ENCODE results near the gene TBX21.
"Not testable (repeated sequence)": the region's sequence is repeated elsewhere in the genome, so short reads cannot be mapped to it uniquely, and the experiment has no call there.

TBX21 gene

DNA sequence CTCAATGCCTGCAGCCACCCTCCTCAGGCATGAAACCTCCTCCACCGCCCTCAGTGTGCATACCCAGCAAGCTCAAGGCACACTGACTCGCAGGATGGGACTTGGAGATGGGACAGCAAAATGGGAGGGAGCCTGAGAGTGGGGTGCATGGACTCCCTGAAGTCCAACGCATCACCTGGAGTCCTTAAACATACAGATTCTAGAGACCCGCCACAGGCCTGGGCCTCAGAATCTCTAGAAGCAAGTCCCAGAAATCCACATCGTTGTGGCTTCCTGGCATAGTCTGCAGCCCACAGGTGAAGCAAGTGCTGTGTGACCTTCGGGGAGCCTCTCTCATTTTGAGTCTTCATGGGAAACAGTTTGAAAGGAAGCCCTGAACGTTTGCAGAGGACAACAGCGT, 3.6 kb upstream of the TBX21 start:
- in situ Hi-C loops (cut with MboI; ENCODE audit: low sequenced_read_pairs) = no loop called here

DNA sequence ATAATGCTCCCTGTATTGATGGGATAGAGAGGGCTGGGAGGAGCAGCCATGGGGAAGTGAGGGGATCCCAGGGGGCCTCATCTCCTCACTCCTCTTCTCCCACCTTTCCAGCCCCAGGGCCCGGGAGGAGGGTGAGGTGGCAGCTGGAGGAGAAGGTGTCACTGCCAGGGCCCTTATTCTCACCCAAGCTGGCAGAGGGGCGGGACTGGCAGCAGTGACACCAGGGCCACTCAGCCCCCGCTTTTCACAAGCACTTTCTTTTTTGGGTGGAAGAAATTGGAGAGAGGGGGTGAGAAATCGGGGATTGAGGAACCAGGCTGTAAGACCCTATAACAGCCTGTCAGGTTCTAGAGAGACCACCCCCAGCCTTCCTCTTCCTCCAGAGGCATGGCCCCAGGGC, 2.4 kb upstream of the TBX21 start:
- in situ Hi-C loops (cut with MboI; ENCODE audit: low sequenced_read_pairs) = no loop called here

DNA sequence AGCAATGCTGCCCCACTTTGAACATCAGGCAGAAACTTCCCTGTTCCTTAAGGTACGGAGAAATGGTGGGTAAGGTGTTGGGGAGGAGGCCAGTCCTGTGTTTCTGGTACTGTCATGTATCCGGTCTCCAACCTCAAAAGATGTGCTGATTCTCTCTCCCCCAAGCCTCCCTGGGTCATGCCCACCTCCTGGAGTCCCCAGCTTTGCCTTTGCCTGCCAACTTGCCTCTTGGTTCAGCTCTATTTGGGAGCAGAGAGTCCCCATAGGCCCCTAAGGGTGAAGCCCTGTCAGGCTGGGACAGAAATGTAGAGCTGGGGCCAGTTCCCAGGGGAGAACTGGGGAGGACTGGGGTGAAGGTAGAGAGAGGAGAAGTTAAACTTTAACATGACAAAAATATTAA, 1.6 kb upstream of the TBX21 start:
- in situ Hi-C loops (cut with MboI; ENCODE audit: low sequenced_read_pairs) = no loop called here

DNA sequence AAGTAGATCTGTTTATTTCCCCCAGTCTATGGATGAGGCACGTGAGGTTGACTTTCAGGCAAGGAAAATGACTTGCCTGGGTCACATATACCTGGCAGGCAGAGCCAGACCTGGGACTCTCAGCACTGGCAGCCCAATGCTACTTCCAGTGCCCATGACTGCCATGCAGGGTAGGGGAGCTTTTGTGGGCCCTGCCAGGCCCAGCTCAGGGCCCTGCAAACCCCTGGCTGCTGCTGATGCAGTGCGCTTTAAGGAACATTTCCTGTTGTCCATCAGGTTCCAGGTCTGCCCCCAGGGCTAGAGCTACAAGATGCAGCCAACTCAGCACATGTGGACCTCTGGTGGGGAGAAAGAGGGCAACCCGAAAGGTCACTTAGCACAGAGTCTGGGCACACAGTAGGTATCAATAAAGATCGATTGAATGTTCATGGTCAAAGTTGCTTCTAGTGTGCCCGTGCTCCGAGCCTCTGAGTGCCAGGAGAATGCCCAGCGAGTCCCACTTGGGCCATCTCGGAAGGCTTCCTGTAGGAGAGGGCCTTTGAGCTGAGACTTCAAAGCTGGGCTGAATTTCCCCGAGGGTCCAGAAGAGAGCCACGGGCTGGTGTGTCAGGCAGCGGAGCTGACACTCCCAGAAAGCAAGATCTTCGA, 513 bp upstream of the TBX21 start:
- in situ Hi-C loops (cut with MboI; ENCODE audit: low sequenced_read_pairs) = no loop called here

DNA sequence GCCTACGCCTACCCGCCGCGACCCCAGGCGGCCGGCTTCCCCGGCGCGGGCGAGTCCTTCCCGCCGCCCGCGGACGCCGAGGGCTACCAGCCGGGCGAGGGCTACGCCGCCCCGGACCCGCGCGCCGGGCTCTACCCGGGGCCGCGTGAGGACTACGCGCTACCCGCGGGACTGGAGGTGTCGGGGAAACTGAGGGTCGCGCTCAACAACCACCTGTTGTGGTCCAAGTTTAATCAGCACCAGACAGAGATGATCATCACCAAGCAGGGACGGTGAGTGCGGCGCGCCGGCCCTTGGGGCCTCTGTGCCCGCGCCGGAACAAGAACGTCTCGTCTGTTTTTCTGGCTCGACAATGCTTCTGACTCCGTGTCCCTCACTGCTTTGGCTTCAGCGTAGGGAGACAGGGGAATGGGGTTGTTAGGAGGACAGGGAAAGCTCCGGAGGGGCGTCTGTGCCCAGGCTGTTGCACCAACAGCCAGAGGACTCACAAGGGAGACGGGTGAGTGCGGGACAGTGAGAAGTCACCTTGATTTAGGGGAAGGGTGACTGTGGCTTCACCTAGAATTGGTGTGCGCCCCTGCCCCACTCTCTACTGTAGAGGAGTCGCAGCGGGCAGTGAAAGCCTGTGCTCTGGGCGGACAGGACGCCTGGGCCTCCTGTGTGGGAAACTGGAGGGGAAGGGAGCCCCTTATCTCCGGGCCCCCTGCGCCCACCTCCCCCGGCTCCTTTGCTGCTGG, 806 bp downstream of the TBX21 start:
- in situ Hi-C loops (cut with MboI; ENCODE audit: low sequenced_read_pairs) = no loop called here

DNA sequence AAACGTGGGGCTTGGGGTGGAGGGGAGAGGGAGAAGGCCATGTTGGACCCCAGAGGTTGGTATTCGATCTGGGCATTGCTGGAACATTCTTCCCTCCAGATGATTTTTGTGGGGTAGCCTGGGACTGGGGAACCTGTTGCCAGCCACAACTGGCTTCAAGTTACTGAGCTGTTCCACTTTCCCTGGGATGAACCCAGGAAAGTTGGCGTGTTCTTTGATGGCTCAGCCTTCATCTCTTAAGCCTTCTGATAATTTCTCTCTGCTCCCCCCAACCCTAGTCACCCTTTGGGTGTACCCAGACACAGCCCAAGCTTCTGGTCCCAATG, 2.1 kb downstream of the TBX21 start:
- in situ Hi-C loops (cut with MboI; ENCODE audit: low sequenced_read_pairs) = no loop called here

DNA sequence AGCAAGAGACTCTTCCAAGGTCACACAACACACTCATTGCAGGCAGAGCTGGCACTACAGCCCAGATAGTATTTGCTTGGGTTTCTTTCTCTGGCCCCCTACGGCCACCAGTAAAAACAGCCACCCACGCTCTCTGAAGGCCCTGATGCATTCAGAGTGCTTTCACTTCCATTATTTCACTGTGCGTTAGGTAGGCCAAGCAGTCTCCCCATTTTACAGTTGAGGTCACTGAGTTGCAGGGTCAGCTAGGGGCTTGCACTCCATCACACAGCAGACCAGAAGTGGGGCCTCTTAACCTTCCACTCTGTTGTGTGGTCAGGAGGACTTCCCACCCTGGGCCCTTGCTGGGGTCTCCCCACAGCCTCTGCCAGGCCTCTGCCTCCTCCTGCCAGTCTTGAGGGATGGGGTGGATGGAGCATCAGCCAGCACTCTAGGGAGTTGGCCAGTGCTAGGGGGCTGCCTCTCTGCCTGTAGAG, 2.5 kb downstream of the TBX21 start:
- in situ Hi-C loops (cut with MboI; ENCODE audit: low sequenced_read_pairs) = no loop called here

DNA sequence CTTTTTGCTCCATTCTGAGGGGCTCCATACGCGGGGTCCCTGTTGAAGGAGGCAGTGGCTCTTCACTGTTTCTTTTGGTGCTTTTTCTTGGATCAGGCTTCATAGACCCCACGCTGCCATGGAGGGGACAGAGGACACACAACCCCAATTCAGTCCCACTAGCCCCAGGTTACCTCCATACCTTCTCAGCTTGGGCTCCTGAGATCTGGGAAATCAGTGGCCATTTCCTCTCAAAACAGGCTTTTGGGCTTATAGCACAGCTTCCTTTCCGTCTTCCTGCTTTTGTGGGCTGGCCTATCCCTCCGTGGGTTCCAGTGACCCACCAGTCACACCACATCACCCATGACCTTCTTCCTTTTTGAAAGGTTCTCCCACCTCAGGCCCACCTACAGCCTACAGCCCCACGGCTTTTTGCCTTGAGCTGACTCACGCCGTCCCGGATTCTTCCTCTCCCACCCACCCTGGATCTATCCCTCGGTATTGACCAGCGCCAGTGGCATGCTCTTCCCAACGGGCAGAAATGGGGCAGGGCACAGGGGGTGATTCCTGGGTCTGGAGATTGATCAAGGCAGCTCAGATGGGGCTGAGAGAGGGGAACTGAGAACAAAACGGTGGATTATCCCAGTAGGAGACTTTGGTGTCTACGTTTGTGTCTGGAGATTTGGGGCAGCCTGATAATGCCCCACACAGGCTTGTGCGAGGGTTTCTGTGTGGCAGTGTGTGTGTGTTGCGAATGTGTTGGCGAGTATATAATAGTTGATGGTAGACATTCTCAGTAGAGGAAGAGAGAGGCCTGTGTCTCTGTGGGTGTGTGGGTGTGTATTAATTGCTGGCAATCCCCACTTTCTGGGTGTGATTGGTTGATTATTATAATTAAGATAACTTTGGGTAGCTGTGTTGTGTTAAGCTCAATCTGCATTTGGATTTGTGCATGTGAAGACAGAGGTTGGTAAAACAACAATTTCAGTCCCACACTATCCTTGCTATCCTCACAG, 3.8 kb downstream of the TBX21 start:
- in situ Hi-C loops (cut with MboI; ENCODE audit: low sequenced_read_pairs) = no loop called here

DNA sequence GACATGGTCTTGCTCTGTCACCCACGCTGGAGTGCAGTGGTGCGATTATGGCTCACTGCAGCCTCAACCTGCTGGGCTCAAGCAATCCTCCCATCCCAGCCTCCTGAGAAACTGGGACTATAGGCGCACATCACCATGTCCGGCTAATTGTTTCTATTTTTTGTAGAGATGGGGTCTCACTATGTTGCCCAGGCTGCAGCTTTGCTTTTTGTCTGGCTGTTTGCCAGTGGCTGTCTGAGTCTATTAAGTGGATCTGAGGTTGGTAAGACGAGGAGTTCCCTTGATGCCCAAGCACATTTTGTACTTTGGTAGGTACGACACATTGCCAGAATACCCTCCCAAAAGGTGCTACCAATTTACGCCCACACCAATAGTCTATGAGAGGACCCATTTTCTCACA, 5.1 kb downstream of the TBX21 start:
- in situ Hi-C loops (cut with MboI; ENCODE audit: low sequenced_read_pairs) = no loop called here

DNA sequence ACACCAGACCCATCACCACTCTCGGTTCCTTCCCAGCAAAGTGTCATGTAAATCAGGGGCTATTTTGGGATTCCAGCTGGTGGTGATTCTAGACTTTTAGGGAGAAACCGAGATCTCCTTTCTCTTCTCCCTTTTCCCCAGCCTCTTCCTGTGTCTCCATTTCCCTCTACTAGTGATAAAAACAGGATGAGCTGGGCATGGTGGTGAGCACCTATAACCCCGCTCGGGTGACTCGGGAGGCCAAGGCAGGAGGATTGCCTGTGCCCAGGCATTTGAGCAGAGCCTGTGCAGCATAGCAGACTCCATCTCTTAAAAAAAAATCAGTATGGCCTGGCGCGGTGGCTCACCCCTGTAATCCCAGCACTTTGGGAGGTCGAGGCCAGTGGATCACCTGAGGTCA, 6.1 kb downstream of the TBX21 start:
- in situ Hi-C loops (cut with MboI; ENCODE audit: low sequenced_read_pairs) = no loop called here

DNA sequence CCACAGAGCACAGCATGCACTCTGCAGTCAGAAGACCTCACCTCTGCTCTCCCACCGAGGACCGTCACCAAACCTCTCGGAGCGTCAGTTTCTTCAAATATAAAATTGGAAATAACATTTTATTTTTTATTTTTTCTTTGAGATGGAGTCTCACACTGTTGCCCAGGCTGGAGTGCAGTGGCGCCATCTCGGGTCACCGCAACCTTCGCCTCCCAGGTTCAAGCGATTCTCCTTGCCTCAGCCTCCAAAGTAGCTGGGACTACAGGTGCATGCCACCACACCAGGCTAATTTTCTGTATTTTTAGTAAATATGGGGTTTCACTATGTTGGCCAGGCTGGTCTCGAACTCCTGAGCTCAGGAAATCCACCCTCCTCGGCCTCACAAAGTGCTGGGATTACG, 6.9 kb downstream of the TBX21 start:
- in situ Hi-C loops (cut with MboI; ENCODE audit: low sequenced_read_pairs) = not testable (repeated sequence)

DNA sequence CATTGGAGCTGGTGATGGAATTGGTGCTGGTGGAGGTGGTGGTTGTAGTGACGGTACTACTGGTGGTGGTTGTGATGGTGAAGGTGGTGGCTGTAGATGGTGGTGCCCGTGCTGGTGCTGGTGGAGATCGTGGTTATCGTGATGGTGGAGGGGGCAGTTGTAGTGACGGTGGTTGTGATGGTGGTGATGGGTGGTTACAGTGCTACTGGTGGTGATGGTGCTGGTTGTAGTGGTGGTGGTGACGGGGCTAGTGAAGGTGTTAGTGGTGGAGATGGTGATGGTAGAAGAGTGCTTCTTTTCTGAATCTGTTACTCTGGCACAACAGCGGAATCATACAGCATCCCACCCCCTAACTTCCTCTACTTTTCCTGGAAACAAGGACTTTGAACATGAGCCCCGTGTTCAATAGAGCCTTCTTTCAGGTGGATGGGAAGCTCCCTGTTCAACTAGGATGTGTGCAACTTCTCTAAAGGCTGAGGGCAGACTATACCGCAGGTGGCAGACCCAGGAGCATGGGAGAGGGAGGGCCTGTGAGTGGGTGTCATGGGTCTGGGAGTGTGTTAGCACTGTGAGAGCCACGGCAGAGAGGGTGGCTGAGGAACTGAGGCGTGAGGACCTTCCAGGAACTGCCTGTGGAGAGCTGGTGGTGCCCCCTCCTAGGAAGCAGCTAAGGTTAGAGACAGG, 8.2 kb downstream of the TBX21 start:
- in situ Hi-C loops (cut with MboI; ENCODE audit: low sequenced_read_pairs) = no loop called here

DNA sequence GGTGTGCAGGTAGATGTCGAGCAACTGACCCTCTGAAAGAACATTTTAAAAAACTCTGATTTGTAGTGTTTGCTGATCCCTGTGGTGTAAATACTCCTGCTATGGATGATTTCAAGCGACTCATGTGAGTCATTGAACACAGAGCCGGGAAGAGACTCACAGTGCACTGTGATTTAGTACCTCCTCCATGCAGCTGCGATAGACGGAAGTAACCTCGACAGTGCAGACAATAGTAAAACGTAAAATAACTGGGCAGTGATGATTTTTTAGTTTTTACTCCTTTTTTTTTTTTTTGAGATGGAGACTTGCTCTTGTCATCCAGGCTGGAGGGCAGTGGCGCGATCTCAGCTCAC, 8.7 kb downstream of the TBX21 start:
- in situ Hi-C loops (cut with MboI; ENCODE audit: low sequenced_read_pairs) = no loop called here

DNA sequence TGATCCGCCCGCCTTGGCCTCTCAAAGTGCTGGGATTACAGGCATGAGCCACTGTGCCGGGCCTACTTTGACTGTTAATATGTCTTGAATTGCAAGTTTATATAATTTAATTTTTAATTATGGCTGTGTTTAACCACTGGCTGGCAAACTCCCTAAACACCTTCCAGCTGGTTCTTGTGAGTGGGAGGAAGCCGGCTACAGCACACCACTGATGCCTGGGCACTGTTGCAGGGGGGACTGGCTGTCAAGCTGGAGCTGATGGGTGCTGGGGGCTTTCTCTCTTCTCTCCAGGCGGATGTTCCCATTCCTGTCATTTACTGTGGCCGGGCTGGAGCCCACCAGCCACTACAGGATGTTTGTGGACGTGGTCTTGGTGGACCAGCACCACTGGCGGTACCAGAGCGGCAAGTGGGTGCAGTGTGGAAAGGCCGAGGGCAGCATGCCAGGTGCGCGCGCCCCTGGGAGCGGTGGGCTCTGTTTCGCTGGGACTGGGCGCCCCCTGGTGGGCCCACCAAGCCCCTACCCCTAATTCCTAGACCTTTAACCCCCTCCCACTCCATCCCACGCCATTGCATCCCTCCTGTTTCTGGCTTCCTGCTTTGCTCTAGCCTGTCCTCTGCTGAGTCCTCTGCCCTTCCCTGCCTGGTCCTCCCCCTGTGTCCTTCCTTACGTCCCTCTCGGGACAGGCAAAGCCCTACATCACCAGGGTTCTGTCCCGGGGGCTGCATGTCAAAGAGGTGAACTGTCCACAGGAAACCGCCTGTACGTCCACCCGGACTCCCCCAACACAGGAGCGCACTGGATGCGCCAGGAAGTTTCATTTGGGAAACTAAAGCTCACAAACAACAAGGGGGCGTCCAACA, 9.5 kb downstream of the TBX21 start:
- in situ Hi-C loops (cut with MboI; ENCODE audit: low sequenced_read_pairs) = no loop called here

DNA sequence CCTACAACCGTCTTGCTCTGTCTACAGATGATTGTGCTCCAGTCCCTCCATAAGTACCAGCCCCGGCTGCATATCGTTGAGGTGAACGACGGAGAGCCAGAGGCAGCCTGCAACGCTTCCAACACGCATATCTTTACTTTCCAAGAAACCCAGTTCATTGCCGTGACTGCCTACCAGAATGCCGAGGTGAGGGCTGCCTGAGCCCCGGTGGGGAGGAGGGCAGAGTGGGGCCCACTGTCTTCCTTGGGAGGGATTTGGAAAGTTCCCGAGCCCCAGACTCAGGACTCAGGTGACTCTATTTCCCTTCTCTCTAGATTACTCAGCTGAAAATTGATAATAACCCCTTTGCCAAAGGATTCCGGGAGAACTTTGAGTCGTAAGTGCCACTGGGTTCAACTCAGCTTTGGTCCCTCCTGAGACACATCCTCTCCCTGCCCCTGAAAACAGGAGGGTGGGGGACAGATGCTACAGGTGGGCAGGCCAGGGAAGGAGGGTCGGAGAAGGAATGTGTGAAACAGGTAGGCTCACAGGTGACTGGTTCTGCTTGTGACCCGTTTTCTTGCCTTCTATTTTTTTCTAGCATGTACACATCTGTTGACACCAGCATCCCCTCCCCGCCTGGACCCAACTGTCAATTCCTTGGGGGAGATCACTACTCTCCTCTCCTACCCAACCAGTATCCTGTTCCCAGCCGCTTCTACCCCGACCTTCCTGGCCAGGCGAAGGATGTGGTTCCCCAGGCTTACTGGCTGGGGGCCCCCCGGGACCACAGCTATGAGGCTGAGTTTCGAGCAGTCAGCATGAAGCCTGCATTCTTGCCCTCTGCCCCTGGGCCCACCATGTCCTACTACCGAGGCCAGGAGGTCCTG, 11.4 kb downstream of the TBX21 start:
- in situ Hi-C loops (cut with MboI; ENCODE audit: low sequenced_read_pairs) = no loop called here

DNA sequence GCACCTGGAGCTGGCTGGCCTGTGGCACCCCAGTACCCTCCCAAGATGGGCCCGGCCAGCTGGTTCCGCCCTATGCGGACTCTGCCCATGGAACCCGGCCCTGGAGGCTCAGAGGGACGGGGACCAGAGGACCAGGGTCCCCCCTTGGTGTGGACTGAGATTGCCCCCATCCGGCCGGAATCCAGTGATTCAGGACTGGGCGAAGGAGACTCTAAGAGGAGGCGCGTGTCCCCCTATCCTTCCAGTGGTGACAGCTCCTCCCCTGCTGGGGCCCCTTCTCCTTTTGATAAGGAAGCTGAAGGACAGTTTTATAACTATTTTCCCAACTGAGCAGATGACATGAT, 12.0 kb downstream of the TBX21 start:
- in situ Hi-C loops (cut with MboI; ENCODE audit: low sequenced_read_pairs) = no loop called here

DNA sequence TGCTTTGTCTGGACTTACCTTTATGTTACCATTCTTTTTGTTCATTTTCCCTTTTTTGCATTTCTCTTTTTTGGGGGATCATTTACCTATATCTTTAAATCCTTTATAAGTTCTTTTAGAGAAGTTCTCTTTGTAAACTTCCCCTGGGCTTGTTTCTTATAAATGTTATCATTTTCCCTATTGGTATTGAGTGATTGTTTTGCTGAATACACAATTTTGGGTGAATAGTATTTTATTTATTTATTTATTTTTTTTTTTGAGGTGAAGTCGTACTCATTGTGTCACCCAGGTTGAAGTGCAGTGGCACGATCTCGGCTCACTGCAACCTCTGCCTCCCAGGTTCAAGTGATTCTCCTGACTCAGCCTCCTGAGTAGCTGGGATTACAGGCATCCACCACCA, 18.4 kb downstream of the TBX21 start:
- in situ Hi-C loops (cut with MboI; ENCODE audit: low sequenced_read_pairs) = no loop called here

DNA sequence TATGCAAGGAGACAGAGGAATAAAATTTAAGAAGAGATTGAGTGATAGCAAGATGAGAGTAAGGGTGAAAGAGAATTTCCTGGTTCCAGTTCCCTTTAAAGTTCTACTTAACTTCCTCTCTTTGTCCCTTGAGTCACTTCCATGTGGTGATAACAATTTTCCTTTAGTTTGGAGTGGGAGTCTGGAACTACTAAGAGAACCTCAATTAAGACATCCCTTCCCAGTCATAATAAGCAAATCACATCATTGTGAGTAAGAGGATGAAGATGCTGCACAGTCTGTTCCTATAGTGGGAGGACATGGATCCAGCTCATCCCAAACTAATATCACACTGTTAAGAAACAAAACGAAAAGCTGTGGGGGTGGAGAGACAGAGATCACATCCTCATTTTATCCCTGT, 24.4 kb downstream of the TBX21 start:
- in situ Hi-C loops (cut with MboI; ENCODE audit: low sequenced_read_pairs) = no loop called here

DNA sequence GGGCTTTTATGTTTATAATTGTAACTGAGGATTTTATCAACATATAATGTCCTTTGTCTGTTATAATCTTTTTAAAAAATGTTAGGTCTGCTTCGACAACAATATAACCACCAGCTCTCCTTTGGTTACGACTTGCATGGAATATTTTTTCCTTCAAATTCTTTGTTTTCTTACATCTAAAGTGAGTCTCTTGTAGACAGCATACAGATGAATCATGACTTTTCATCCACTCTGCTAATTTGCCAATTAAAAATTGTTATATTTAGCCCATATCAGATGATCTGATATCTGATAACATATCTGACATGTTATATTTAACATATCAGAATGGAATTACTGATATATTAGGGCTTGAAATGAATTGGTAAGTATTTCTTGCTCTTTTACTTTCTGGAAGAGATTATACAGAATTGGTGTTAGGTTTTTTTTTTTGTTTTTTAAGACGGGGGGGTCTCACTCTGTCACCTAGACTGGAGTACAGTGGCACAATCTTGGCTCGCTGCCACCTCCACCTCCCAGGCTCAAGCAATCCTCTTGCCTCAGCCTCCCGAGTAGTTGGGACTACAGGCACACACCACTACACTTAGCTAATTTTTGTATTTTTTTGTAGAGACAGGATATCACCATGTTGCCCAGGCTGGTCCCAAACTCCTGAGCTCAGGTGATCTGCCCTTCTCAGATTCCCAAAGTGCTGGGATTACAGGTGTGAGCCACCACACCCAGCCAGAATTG, 27.5 kb downstream of the TBX21 start:
- in situ Hi-C loops (cut with MboI; ENCODE audit: low sequenced_read_pairs) = no loop called here

All from HL-60/S4 (cell line).